HG02678 (cell line): Measurements from ENCODE around the gene IFT122.
"Not testable (repeated sequence)": the region's sequence is repeated elsewhere in the genome, so short reads cannot be mapped to it uniquely, and the experiment has no call there.

Source experiments
- ATAC-seq: cut with Tn5 transposase; IDR thresholded peaks from one replicate; pipeline ENCODE4 v1.9.1; 2021; ENCODE audit warnings: mild to moderate bottlenecking, moderate library complexity; ENCODE audit not compliant: unreplicated experiment

Gene IFT122

DNA sequence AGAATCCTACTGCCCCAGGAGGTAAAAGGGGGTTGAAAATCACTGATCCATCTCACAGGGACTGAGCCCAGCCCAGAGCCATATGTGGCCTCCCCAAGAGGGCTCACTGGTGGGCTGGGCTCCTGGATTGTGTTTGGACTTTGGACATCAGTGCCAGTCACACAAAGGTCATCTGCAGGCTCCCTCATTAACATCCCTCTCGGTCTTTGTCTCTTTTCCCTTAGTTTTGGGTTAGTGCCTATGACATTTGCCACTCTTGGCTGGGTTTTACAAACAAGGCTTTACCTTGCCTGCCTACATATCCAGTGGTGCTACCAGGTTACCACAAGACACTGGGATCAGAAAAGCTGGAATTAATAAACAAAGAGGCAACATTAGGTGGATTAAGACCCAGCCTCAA is 27.9 kb downstream of the IFT122 start:
- no peak for ATAC-seq

DNA sequence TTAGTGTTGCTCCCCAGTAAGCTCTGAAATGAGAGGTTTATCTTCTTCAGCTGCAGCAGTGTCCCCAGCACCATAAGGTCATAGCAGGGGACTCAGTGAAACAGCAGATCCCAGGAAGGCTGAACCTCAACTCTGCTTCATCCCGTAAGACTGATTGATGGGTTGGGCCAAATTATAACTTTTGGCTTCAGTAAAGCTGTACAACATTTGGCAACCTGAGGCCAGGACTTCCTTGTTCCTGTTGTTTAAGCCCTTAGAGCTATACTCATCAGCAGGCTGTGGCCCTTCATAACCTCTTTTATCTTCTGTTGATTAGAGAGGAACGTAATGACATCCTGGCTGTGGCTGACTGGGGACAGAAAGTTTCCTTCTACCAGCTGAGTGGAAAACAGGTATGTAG is 29.0 kb downstream of the IFT122 start:
- no peak for ATAC-seq

DNA sequence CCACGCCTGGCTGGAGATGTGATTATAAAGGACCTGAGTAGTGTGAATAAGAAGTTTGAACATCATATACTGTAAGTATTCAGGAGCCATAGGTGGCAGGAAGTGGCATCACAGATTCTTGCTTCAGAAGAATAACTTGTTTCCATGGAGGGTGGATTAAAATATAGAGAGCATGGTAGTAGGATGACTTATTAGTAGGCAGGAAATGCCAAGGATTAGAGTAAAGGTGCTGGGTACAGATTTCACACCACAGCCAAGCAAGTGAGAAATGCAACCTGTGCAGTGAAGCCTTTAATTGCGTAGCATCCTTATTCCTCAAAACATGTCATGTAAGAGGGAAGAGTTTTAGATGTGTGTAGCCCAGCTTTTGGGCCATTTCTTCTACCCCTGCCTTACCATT is 30.8 kb downstream of the IFT122 start:
- ATAC-seq, result no peak

DNA sequence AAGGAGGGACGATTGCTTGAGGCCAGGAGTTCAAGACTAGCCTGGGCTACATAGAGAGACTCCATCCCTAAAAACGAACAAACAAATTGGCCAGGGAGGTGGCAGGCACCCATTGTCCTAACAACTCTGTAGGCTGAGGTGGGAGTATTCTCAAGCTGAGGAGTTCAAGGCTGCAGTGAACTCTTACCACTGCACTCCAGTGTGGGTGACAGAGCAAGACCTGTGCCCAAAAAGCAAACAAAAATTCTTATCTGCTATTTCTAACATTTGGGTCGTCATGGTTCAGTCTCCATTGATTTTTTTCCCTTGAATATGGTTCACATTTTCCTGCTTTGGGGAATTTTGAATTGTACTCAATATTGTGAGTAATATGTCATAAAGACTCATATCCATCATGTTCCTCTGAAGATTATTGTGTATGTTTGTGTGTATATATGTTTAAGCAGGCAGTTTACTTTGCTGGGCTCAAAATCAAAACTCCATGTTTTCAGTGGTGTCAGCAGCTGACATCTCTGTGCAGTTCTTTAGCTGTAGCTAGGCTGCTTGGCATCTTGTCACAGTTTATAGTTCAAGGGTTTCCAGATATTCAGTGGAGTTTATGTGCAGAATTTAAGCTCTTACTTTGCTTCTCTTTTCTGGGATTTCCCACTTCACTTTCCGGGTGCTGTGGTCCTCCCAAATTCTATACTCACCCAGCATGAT is 33.2 kb downstream of the IFT122 start:
- ATAC-seq, result no peak

DNA sequence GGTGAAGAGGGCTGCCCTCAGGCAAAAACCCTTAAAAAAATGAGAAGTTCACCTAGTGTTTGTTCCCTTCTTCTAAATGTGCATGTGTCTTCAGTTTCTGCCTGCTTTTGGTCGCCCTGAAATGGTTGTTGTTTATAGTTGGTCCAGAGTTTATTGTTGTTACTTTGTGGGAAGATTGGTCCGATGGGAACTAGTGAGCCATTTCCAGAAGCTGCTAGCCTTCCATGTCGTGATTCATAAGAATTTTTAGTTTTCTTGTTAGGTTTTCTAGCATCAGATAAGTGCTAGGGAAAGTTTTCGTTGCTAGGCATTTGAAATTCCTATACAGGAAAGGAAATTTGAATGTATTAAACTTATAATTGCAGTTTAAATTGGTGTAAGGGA is 33.7 kb downstream of the IFT122 start:
- no peak for ATAC-seq

DNA sequence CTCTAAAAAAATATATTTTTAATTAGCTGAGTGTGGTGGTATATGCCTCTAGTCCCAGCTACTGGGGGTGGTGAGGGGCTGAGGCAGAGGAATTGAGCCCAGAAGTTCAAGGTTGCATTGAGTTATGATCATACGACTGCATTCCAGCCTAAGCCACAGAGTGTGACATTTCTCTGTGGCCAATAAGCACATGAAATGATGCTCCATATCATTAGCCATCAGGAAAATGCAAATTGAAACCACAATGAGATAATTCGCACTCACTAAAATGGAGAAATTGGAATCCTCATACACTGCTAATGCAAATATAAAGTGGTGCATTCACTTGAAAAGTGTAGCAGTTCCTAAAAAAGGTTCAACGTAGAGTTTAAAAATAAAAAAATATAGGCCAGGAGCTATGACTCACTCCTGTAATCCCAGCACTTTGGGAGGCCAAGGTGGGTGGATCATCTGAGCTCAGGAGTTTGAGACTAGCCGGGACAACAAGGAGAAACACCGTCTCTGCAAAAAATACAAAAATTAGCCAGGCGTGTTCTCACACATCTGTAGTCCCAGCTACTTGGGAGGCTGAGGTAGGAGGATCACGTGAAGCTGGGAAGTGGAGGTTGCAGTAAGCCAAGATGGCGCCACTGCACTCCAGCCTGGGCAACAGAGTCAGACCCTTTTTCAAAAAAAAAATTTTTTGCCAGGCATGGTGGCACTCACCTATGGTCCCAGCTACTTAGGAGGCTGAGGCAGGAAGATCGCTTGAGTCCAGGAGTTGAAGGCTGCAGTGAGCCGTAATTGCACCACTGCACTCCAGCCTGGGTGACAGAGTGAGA is 35.2 kb downstream of the IFT122 start:
- no peak for ATAC-seq

DNA sequence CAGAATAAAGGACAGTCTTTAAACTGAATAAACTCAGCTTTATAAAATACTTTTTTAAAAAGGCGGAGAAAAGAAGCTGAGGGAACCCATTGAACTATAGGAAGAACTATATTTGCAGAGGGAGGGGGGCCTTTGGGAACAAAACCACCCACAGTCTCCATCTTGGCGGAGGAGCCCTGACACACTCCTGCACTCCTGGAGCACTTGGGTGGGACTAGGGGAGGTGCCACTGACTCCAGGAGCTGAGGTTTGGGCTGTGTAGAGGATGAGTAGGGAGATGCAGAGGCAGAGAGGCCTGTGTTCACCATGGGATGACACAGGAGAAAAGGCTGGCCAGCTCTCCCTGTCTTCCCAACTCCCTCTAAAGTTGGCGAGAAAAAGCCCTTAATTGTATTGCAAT is 35.8 kb downstream of the IFT122 start:
- no peak for ATAC-seq

DNA sequence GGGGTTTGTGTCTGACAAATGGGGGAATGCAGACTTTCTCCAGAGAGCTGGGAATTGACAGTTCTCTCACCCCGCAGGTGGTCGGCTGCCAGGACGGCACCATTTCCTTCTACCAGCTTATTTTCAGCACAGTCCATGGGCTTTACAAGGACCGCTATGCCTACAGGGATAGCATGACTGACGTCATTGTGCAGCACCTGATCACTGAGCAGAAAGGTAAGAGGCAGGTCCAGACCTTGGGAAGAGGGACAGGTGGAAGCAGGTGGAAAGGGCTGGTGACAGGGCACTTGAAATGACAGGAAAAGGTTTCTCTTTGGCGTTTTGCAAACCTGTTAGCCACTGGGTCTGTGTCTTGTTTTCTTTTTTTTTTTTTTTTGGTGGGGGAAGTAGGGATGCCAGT is 36.6 kb downstream of the IFT122 start:
- ATAC-seq, result no peak

DNA sequence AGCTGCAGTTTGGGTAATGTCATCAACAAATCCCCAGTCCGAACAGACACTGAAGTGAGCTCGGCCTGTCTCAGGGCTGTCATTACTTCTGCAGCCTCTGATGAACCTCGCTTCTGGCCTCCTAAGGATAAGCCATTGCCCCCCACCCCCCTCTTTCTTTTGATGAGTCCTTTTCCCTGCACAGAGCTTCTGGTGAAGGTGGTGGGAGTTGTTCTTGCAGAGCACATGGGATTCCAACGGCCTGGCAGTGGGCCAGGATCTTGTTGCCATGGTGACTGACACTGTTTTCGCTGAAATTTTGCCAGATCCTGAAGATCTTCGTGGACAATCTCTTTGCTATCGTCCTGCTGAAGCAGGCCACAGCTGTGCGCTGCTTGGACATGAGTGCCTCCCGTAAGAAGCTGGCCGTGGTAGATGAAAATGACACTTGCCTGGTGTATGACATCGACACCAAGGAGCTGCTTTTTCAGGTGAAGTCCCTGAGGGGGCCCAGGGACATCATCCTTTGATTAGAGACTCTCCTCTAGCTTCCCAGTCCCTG is 41.3 kb downstream of the IFT122 start:
- not testable (repeated sequence) for ATAC-seq

DNA sequence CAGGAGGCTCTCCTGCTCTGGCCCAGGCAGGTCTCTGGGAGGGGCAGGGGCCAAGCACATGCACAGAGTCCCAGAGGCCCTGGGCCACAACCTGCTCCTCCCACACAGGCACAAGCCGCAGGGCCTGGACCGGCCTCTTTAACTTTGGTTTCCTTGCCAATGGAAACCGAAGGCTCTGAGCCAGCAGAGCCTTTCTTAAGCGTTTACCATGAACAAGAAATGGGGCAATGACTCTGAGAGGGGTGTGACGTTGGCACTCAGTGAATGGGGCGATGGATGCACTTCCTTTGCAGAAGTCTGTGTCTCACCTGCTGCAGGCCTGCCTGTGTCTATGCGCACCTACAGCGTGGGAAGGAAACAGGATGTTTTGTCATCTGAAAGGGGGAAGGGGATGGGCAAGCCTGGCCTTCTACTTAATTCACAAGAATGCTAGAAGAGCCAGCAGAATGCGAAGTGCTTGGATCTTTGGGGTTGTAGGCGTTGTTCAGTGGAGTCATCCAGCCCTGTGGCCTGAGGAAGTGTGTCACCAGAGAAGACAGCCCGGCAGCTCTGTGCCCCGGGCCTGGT is 41.8 kb downstream of the IFT122 start:
- ATAC-seq, result no peak

DNA sequence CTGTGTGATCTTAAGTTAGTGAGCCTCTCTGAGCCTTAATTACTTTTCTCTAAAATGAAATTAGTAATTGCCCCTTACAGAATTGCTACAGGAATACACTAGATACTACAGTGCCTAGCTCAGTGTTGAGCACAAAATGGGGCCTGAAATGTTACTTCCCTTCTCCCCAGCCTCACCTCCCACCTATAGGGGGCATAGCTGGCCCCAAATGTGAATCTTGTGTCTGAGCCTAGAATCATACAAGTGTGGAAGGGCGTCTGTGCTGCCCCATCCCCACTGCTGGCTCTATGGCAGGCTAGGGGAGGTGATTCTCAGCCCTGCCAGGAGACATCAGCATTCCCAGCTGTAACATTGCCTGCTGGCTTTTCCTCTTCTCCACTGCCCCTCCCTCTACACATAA is 42.7 kb downstream of the IFT122 start:
- no peak for ATAC-seq

DNA sequence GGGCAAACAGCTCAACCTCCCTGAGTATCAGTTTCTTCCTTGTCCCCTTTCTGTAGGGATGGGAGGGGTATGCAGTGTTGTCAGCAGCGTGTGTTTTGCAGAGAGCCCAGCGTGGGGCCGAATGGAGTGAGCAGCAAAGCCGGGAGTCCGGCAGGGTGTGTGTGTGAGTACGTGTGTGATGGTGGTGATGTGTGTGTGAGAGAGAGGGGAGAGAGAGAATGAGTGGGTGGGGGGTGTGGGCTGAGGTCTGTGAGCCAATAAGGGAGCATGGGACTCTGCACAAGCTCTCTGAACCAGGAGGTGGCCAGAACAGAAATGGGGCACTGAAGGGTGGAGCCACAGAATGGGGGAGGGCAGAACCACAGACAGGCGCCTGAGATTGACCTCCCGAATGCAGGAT is 43.8 kb downstream of the IFT122 start:
- no peak for ATAC-seq

DNA sequence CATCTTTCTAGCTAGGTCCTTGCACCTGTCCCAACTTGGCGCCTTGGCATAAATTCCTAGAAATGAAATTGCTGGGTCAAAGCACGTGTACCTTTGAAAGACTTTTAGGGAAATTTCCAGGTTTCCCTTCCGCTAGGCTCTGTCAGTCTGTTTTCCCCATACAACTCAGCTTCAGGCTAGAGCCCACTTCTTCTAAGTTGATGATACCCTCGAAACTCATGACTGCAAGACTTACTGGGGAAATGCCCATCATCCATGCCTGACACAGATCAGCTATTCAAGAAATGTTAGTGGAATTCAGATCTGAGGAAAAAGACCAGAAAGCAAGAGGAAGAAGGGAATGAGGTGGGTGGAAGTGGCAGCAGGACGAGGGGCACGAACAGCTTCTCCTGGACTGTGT is 45.1 kb downstream of the IFT122 start:
- not testable (repeated sequence) for ATAC-seq

DNA sequence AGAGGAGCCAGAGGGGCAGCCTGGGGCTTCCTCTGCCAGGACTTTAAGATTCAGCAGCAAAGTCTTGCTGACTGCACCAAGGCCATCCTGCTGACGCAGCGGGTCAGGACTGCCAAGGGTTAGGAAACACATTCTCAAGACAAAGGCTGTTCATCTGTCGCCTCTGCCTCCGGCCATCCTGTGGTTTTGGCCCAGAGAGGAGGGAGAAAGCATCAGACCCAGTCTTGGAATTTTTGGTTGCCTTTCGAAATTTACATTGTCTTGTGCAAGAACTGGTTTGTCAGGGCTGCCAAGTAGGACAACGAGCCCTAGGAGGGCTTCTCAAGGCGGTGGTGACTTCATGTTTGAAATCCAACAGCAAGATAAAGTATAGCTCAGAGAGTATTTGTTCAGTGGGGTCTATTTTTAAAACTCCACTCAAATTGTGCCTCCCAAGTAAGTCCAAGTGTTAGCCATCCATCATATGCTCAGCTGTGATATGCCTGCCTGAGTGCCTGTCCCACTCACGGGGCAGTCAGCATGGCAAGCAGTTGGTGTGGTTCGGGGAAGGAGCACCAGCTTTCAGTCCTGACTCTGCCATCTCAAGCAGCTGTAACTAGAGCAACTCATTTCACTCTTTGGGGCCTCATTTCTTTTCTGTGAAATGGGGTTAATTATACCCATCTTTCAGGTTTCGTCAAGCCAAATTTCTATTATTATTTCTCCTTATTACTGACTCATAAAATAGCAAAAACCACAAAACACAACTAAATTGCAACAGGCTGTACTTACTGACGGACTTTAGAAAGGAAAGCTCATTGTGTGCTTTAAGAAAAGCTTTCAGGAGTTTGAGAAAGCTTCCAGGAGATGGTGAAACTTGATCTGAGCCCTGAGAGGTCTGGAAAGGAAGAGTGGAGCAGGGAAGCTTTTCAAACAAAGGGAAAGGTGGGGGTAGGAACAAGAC is 46.0 kb downstream of the IFT122 start:
- no peak for ATAC-seq

DNA sequence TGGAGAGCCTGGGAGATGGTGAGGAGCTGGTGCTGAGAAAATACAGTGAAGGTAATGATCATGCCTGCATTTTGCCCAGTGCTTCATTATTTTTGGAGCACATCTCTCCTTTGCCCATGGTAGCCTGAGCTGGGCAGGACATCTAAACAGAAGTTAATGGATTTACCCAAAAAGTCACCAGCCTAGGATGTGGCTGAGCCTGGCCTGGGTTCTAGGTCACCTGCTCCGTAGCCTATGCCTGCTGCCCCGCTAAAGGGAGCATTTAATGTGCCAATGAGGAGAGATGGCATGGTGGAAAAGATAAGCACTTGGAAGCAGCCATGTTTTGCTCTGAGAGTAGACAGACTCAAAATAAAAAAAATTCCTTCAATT is 46.6 kb downstream of the IFT122 start:
- ATAC-seq, result no peak

DNA sequence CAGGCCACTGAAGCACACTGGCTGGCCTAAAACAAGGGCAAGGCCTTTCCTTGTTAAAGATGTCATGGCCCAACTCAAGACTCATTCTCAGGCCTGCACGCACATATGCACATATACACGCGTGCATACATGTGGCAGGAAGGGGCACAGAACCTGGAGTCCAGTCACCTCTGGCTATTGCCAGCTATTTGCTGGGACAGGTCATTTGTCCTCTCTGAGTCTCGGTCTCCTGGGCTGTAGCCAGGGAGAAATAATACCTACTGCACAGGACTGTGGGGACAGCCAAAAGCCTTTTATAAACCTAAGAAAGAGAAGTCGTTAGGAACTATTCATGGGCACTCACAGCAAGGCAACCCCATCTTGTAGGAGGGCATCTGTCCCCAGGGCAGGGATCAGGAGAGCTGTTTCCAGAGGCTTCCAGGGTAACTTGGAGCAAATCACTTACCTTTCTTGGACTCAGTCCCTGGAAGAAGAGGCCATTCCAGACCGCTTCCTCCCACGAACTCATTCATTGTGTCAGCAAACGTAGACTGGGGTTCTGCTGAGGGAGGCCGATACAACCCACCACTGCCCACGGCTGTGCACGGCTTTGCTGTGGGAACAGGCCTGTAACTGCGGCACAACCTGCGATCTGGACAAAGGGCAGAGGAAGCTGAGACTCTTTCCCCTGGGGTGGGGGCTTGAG is 47.3 kb downstream of the IFT122 start:
- ATAC-seq, result no peak

DNA sequence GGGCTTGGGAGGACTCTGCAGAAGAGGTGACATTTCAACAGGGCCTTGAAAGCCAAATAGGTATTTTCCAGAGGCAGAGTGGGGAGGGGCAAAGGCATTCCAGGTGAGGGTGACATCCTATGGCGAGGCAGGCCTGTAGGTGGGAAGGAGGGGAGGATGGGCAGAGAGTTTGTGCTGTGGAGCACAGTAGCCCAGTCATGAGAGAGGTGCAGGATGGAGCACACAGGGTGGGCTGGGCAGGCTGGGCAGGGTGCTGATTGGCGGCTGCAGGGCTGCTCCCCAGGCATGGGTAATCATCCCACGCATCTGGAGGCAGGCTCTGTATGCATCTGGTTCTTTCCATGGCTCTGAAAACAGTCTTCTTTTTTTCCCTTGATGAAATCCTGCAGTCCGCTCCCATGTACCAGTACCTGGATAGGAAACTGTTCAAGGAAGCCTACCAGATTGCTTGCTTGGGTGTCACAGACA is 47.9 kb downstream of the IFT122 start:
- not testable (repeated sequence) for ATAC-seq

DNA sequence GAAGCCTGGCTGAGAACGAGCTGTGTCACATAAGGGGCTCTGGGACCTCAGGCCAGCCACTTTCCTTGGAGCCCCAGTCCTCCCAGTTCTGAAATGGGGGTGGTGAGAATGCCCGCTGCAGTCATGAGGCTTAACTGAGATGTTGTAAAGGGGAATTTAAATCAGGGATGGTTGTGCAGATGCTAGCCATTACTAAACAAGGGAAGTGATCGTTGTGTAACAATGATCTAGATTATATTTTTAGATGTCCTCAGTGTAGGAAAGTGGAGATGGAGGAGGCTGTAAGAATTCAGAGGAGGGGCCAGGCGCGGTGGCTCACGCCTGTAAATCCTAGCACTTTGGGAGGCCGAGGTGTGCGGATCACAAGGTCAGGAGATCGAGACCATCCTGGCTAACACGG is 49.2 kb downstream of the IFT122 start:
- not testable (repeated sequence) for ATAC-seq

DNA sequence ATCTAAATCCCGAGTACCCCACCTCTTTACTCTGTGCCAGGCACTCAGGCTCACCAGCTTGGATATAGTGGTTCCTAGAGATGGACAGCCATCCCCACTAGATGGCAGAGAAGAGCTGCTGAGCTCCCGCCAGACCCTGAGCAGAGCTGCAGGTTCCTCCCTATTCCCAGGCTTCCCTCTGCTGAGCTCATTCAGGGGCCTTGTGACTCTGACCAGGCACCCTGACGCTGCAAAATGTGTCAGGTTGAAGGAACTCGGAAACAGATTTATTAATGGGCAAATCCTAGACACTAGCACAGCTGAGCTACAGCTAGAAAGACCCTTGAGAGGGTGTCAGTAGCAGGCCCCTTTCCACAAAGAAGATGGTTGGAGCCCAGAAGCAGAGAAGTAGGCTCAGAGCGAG is 50.2 kb downstream of the IFT122 start:
- ATAC-seq, result peak; percentile 74

DNA sequence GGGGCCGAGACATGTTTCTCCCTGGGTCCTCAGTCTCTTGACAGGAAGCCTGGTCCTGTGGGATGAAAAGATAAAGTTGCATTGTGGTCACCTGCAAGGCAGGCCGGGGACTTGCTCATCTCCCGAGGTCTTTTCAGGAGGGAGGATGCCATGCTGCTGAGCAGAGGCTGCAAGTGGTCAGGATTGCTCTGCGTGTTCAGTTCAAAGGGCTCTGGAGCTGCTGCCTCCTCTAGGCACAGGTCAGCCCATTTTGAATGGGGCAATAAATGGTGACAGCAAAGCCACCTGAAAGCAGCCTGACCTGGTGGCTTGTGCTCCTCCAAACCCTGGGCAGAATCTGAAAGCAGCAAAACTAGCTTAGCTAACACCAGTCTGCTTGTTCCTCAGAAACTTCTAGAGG is 51.1 kb downstream of the IFT122 start:
- not testable (repeated sequence) for ATAC-seq
